ENCODE results near the gene TNFRSF1A.

DNA sequence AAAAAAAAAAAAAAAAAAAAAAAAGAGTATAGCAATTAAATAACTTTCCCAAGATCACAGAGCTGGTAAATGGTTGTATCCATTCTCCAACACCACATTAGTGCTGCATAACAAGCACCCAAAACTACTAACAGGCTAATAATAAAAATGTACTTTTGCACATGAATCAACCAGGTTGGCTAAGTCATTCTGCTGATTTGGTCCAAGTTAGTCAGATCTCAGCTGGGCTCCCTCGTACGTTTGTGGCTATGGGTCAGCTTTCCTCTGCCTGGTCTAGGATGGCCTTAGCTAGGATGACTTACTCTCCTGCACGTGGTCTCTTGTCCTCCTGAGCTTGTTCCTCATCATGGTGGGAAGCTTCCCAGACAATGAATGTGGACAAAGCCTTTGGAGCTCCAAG, 39.3 kb downstream of the TNFRSF1A start:
- TF ChIP-seq, protein P1, sequence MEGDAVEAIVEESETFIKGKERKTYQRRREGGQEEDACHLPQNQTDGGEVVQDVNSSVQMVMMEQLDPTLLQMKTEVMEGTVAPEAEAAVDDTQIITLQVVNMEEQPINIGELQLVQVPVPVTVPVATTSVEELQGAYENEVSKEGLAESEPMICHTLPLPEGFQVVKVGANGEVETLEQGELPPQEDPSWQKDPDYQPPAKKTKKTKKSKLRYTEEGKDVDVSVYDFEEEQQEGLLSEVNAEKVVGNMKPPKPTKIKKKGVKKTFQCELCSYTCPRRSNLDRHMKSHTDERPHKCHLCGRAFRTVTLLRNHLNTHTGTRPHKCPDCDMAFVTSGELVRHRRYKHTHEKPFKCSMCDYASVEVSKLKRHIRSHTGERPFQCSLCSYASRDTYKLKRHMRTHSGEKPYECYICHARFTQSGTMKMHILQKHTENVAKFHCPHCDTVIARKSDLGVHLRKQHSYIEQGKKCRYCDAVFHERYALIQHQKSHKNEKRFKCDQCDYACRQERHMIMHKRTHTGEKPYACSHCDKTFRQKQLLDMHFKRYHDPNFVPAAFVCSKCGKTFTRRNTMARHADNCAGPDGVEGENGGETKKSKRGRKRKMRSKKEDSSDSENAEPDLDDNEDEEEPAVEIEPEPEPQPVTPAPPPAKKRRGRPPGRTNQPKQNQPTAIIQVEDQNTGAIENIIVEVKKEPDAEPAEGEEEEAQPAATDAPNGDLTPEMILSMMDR (IDR thresholded peaks at IDR 0.05; ENCODE audit: low read depth, low read length, poor library complexity, severe bottlenecking) = no peak
- TF ChIP-seq EZH2phosphoT487 (IDR thresholded peaks at IDR 0.05; ENCODE audit: borderline replicate concordance, low read length) = no peak

All from DOHH2 (cell line).